Activated CD4-positive, alpha-beta T cell treated with anti-CD3 and anti-CD28 coated beads, Interleukin-2, amount 50 U/mL, for 24 hours (primary cell): Measurements from ENCODE around the gene IRF4.

Source experiments
- DNase-seq, 2 donors: peaks; one replicate each; pipeline ENCODE4 v3.0.0-alpha.2; 2020; ENCODE audit warnings: low read depth in 1 of 2, low spot score in 1 of 2

IRF4 gene

DNA sequence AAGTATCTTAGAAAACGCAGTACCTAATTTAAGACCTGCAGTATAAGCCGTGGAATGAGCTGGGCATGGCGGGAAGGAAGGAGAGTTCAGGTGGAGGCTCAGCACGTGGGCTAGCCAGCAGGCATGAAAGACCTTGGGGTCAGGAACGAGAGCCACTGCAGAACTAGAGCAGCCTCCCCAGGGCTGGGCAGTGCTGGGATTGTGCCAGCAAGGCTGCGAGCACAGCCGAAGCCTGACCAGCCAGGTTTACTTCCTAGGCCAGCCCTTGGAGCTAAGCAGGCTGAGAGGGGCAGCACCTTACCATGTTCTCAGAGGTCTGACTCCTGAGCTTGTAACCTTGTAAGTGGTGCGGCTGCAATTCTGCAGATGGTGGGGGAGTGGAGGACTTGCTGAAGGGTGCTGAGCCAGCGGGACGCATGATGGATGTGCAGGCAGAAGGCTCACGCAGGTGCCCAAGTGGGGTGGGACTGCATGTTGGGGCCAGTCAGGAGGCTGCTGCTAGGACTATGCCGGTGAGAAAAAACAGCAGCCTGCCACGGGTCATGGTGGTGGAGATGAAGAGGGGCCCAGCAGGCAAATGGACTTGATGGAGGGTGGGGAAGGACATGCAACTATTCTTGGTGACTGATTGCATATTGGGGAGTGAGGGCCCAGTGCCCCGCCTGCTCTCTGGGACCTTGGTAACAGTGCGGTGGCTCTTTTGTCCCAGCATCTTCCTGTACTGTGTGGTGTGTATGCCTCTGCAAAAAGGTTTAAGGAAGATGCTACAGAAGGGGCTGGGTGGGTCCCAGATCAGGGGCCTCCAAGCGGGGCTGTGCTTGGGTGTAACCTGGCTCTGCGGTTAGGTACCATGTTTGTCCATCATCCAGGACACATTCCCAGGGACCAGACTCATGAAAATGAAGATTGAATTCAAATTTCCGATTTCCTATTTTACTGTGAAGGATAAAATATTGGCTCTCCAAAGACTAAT is 37.6 kb upstream of the IRF4 start:
- no peak for DNase-seq

DNA sequence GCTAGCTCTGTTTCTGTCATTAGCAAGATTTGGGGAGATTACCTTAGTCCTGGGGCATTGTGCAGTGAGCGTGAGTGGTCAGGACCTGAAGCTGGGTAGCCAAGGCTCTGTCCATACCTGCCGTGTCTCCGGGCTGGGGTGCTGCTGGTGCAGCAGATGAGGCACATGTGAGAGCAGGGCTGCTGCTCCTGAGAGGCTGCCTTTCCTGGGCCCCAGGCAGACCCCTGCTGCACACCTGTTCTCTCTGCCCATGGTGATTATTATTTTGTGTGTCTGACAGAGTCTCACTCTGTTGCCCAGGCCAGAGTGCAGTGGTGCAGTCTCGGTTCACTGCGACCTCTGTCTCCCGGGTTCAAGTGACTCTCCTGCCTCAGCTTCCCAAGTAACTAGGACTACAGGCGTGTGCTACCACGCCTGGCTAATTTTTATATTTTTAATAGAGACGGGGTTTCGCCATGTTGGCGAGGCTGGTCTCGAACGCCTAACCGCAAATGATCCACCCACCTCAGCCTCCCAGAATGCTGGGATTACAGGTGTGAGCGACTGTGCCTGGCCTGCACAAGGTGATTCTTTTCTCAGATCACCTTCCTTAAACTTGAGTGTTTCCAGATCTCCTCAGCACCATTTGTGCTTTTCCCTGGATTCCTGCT is 36.8 kb upstream of the IRF4 start:
- no peak for DNase-seq

DNA sequence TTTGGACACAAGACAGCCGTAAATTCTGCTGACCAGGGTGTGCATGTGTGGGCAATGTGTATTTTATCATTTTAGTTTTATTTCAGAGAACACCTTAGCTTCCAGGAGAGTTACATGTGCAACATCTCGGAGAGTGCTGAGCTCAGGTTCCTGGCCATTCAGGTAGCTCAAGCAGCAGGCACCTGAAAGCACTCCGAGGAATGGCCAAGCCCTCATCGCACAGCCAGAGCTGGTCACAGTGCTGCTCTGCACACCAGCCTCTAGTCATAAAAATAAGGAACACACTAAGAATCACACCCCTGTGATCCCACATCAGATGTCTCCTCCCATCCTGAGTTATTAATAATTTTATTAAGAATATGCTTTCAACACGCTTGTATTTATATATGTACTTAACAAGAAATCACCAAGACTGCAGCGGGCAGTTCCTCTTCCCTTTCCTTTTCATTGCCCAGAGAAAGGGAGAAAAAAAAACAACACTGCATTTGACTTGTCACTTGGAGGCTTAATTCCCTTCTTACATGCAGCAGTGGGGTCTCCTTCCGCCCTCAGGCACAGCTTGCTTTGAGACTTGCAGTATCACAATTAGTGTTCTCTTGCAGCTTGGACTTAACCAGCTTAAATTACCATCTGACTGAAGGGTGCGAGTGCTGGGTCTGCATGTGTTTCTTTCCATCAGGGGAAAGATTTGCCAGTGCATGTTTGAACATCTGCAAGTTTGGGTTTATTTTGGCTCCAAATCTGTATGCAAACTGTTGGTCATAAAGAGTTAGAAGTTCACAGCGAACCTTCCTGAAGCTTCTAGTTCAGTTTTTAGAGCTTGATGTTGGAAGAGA is 36.0 kb upstream of the IRF4 start:
- no peak for DNase-seq

DNA sequence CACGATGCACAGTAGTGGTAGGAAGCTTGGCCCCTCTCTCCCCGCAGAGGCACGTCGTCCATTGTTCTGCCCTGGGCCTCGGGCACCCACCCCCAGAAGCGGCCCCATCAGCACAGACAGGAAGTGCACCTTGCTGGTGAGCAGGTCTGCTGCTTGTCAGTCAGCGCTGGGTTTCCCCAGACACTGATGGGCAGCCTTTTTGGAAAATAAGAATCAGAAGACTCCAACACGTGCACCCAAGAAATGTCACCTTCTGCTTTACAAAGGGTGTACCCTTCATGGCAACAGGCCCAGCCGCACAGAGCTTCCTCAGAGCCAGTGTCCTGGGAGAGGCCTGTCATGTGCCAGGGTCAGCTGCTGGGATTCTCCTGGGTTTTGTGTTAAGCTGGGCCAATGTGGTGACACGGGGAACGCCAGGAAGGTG is 34.7 kb upstream of the IRF4 start:
- DNase-seq: no peak

DNA sequence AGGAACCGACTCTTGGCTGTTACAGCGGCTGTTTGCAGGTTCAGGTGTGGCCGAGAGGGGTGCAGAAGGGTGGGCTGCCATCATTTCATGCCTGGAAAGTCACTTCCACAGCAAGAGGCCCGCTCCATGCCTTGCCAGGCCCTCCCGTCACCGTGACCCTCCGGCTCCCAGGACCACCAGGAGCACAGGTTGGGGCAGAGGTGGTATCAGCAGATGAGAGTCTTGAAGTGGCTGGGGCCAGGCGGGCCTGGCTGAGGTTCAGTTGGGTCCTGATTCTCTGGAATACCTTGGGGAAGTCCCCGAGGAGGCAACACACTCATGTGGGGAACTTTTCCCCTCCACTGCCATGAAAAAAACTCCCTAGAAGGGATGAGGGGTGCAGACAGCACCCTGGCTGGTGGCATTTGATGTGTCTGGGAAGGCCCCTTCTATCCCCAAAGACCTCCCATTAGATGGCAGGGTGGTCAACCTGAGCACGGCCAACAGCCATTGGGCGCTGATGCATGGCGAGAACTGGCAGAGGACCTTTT is 34.2 kb upstream of the IRF4 start:
- no peak for DNase-seq

DNA sequence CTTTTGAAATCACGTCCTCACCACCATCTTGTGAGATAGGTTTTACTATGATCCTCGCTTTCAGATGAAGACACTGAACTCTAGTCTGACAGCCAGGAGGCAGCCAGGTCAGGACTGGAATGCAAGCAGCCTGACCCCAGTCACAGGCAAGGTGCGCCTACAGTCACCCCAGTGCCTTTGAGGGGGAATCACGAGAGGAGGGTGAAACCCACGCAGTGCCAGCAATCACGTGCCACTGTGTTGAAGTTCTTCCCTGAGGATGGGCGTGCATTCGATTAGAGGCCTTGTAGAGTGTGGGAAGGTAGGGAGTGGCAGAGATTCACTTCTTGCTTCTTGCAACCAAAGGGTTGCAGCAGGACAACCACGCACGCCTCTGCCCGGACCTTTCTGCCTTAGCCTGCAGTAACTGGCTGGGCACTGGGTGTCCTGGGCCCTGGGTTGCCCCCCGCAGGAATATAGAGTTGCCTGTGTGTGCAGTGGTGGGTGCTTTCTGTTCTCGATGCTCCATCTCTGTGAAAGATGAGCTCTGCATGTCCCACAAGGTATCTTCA is 33.7 kb upstream of the IRF4 start:
- no peak for DNase-seq

DNA sequence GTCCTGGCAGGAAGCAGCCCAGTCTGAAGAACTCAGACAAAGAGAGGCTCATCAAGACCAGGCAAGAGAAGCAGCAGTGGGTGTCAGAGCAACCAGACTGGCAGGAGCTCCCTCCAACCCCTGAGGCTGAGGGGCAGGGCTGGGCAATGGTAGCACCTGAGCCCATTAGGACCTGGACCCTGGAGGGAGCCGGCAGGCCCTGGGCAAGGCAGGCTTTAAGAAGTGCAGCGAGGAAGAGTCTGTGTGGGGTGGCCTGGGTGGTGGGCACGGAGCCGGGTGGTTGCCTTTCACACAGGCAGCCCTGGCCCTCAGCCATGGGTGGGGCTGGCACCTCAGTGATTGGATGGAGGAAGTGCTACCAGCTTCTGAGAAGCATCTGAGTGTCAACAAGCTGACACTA is 33.1 kb upstream of the IRF4 start:
- no peak for DNase-seq

DNA sequence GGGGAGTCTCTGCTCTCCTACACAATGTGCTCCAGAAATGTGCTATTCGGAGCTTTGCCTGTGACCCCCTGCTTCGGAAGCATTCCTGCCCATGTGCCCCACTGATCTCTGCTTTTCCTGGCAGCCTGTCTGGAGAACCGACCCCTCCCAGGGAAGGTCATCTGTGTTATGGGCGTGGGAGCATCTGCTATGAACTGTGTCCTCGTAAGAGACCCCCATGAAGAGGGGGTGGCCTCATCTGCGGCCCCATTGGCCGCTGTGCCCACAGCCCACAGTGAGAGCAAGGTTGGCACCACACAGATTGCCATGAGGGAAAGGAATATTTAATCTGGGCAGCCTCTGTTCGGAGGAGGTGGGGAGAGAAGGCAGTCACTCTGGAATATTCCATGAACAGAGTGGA is 32.7 kb upstream of the IRF4 start:
- DNase-seq: no peak

DNA sequence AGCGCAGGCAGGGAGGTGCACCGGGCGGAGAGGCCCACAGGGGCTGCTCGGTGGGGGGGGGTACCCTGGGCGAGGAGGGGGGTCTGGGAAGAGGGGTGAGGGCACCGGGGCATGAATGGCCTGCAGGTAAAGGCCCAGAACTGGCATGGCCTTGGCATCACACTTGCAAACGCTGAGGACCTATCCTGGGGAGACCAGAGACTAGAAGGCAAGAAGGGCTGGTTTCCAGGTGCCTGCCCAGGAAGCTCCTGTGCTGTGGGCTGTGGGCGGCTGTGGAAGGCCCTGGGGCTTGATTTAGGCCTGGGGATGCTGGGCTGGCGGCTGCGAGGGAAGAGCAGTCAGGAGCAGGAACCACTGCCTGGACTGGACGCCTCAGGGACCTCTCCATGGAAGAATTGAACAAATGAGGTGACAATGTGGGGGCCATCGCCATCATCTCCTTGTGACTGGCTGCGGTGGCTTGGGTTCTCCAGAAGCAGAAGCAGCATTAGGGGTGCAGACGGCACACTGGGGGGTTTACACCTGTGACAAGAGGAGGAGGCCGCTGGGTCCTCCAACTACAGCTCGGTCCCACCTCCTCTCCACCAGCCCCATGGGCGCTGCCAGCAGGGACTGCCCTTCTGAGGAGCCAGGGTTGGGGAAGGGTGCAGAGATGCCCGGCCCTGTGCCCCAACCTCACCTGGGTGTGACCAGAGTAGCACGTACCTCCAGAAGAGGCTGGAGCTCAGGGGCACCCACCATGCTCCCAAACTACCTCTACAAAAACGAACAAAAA is 32.1 kb upstream of the IRF4 start:
- no peak for DNase-seq

DNA sequence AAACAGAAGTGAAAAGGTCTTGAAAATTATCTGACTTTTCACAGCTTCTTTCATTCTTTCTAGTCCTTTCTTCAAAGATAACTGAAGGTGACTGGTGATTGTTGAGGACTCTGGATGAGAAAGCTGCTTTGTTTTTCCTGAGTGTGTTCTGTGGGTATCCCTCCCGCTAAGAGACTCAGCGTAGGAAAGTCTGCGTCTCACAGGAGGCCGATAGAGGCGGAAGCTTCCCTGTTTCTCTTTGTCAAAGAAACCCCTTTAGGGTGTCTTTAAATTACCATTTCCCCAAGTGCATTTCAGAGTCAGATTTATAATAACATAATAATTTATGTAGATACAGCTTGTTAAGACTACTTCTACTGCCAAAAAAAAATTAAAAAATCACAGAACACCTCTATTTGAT is 31.2 kb upstream of the IRF4 start:
- DNase-seq: no peak

DNA sequence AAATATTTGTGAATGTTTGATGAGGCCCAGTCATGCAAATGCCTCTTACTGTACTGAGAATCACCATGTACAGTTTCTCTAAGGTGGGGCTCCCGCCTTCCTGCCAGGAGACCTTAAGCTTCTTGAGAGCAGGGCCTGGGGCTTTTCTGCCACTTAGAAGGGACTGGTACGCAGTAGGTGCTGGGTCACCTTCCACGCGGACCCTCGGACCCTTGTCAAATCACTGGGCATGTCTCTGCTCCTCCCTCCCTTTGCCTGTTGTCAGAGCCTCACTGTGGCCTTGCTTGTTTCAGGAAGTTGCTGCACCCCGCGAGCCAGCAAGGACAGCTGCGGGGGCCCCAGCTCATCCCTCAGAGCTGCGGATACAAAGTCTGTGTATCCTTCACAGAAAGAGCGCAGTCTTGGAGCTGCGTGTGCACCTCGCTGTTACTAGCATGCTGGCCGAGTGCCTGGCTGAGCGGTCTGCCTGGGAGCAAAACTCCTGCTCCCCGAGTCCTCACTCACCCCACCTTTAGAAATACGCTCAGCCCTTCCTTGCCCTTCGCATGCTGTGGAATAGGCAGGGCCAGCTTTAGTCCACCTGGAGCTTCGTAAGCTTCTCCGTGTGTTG is 30.7 kb upstream of the IRF4 start:
- DNase-seq: no peak

DNA sequence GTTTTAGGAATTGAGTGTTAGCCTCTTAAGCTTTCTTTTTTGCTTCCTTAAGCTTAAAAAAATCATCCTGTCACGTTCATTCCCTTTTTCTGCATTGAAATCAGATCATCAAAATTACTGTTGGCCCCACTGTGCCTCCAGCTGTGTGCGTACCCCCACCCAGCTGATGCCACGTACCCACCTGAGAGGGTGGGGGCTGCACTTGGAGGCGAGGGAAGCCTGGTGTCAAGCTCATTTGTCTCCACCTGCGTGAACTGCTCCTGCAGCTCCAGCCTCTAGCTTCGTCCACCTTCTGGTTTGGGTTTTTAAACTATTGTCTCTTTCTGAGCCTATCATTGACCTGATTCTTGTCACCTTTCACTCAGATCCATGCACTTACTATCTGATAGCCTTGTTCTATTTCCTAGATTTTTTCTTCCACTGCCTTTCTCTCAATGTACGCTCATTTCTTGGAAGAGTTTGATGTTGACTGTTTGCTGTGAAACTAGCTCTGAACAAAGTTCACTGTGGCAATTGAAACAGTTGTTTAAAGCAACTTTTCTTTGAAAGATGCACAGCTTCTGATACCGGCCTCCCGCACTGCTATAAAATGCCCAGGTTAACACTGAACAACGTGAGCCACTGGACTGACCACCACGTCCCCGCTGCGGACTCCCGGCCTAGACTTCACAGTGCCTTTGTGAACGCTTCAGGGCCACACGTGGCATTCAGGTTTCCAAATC is 30.0 kb upstream of the IRF4 start:
- no peak for DNase-seq

DNA sequence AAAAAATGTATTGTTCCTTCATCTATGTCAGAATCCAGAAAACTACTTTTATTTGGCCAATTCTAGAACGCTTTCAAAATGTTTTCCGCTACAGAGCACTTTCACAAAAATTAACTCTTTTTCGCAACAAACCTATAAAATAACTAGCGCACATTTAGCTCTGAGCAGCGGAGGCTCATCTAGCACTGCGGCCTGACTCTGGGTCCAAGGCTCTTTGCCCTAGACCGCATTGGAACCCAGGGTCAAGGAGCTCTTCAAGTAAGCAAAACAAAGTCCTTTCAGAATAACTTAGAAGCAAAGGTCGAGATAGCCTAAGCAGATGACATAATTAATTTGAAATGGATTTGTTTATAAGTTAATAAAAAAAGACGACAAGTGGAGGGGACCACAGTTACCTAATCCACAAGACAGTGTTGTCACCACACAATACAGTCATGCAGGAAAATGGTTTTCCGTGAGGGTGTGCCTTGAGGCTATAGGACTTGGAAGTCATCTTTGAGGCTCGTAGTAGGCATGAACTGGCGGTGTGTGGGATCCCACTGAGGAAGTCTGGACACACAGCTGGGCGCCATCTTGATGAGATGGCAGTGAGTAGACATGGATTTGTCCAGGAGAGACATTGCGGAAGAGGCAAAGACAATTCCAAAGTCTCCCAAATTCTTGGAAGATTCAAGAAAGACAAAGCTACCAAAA is 29.2 kb upstream of the IRF4 start:
- DNase-seq: no peak

DNA sequence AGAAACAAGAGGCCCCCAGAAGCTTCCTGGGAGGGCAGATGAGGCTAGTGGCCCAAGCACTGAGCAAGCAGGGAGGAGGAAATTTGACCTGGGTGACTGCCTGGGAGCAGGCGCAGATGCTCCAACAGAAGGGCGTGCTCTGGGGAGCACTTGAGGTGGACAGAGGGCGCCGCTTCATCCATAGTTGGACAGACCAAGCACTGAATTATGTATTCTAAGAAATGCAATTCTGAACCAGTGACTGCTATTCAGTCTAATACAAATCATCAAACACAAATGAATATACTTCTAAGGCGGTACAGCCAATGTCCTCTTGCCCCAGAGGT is 28.7 kb upstream of the IRF4 start:
- DNase-seq: no peak

DNA sequence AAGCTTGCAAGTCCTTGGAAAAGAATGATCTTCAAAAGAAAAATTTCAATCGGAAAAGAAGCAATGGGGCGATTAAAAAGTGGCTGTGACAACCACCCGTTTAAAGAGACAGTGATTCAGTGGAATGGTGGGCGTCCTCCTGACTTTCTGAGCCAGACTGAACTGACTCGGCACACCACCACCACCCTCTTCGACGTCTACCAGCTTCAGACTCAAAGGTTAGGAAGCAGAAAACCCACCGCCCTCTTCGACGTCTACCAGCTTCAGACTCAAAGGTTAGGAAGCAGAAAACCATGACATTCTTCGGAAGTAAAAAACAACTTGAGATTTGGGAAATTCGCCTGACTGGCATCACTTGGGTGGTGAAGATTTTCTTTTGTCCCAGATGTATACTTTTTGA is 28.3 kb upstream of the IRF4 start:
- no peak for DNase-seq

DNA sequence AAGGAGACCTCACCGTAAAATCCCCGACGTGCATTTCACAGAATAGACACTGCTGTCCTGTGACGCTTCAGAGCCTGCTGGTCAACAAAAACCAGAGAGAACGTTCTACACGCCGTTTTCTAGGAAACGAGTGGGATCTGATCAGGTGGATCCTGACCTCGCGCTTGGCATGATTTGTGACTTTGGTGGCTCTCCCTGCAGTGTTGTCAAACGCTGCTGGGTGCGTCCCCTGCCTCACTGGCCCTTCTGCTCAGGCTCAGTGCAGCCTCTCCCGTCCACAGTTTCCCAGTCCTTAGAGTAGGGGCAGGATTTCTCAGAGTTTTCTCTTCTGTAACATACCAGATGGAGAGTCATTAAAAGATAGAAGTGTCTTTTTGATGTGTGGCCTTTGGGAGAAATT is 27.6 kb upstream of the IRF4 start:
- DNase-seq: no peak

DNA sequence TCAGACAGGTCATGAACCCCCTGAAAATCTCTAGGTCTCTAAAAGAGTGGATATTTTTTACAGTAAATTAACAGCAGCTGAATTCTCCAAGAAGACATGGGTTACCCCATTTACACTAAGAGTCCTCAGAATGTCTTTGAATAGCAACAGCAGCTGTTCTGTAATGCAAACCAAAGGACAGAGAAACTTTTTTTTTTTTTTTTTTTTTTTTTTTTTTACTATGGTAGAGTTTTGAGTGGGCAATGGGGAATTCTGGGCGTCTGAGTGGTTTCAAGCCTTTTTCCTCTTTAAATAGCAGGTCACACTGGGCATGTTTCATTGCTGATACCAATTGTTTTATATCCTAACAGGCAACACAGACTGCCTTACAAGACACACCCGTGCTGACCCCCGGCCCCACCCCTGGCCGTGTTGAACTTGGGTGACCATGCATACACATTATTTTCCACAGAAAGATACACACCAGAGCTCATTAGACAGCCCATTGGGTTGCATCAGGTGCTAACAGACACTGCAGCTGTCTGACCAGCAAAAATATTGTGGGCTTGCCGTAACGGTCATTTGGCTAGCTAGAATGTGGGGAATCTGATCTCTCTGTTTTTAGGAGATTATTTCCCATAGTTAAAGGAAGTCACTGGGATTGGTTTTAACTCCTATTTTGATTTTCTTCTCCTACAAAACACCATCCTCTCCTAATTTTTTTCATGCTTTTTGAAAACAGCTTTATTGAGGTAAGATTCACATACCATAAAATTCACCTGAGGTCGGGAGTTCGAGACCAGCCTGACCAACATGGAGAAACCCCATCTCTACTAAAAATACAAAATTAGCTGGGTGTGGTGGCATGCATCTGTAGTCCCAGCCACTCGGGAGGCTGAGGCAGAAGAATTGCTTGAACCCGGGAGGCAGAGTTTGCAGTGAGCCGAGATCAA is 26.7 kb upstream of the IRF4 start:
- DNase-seq: no peak

DNA sequence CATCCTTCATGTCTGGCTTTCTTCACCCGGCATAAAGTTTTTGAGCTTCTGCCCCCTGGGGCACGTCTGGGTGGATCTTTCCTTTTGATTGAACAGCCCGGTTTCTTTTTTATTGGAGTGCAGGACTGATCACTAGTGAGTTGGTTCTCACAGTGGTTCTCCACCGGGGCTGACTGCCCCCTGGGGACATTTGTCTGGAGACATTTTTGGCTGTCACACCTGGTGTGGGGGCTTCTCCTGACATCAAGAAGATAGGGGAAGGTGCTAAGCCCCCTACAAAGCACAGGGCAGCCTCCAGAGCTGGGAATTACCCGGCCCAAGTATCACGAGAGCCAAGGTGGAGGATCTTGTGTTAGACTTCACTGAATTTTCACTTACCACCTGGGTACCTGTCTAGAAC is 25.7 kb upstream of the IRF4 start:
- no peak for DNase-seq
